Erythroblast (primary cell): ENCODE data around the gene IVNS1ABP.
"Not testable (repeated sequence)": the region's sequence is repeated elsewhere in the genome, so short reads cannot be mapped to it uniquely, and the experiment has no call there.

Experiments
- GATA1 ChIP-seq: IDR thresholded peaks from 2 replicates; pipeline ENCODE4 v1.6.1; 2011; ENCODE audit warnings: low read depth, mild to moderate bottlenecking, control low read depth, low read length, moderate library complexity
- POLR2A ChIP-seq: IDR thresholded peaks from 2 replicates; pipeline ENCODE4 v1.6.1; 2011; ENCODE audit warnings: mild to moderate bottlenecking, low read length

- TF ChIP-seq POLR2A, GATA1: not testable (repeated sequence)
These were observed 64.6 kb downstream of the IVNS1ABP start for GRCh38 chr1:185252404-185252803.
